ENCODE data around the gene PRR15. TPM values are rescaled to one million over a fixed set of nuclear protein-coding genes. Genes with fewer than 3 reads are reported as not detected.

PRR15 gene
- total RNA-seq, 3 donors from 2014 or later, result 0.64 to 13.2 (median 11.8) TPM

GRCh38 chr7:29604052-29604451 lies 40.4 kb downstream of the PRR15 start:
- Histone ChIP-seq H3K4me1 (no peaks in the 10 kb centered on the region), H3K27ac (no peak overlapping the region), H3K9me3 (no peaks in the 10 kb centered on the region), H3K27me3 (no peaks in the 10 kb centered on the region), H3K4me3 (no peak overlapping the region), H3K36me3 (no peaks in the 10 kb centered on the region)
- no peak for DNase-seq (ENCODE audit: low spot score in 2 of 2)
- TF ChIP-seq POLR2AphosphoS5 (IDR thresholded peaks at IDR 0.05) (no peak), CTCF (IDR thresholded peaks at IDR 0.05) (no peak), POLR2A (IDR thresholded peaks at IDR 0.05) (no peak)
- intact Hi-C loops (cut with DNase I; ENCODE audit: low total_unique reads), result no loop called here

- TF ChIP-seq POLR2A (IDR thresholded peaks at IDR 0.05), result no peak
- TF ChIP-seq CTCF (IDR thresholded peaks at IDR 0.05), result no peak
- no peak for TF ChIP-seq POLR2AphosphoS5 (IDR thresholded peaks at IDR 0.05)
- Histone ChIP-seq H3K4me1 (no peaks in the 10 kb centered on the region), H3K36me3 (no peaks in the 10 kb centered on the region), H3K4me3 (no peak overlapping the region), H3K9me3 (no peaks in the 10 kb centered on the region), H3K27me3 (no peaks in the 10 kb centered on the region), H3K27ac (no peak overlapping the region)
- intact Hi-C loops (cut with DNase I; ENCODE audit: low total_unique reads), result no loop called here
- no peak for DNase-seq (ENCODE audit: low spot score in 2 of 2)
Observed at GRCh38 chr7:29604702-29605101, 41.1 kb downstream of the PRR15 start.

- DNase-seq (ENCODE audit: low spot score in 2 of 2), result no peak
- TF ChIP-seq POLR2A (IDR thresholded peaks at IDR 0.05), result no peak
- TF ChIP-seq CTCF (IDR thresholded peaks at IDR 0.05), result no peak
- no peak for TF ChIP-seq POLR2AphosphoS5 (IDR thresholded peaks at IDR 0.05)
- H3K4me3 ChIP-seq, result no peak overlapping the region
- no peaks in the 10 kb centered on the region for H3K36me3 ChIP-seq
- no peak overlapping the region for H3K27ac ChIP-seq
- no peaks in the 10 kb centered on the region for H3K27me3 ChIP-seq
- intact Hi-C loops (cut with DNase I; ENCODE audit: low total_unique reads), result no loop called here
- H3K9me3 ChIP-seq, result no peaks in the 10 kb centered on the region
- H3K4me1 ChIP-seq, result no peaks in the 10 kb centered on the region
Observed at GRCh38 chr7:29605671-29606070, 42.0 kb downstream of the PRR15 start.

- H3K9me3 ChIP-seq, result no peaks in the 10 kb centered on the region
- H3K27me3 ChIP-seq, result no peaks in the 10 kb centered on the region
- no peak for DNase-seq (ENCODE audit: low spot score in 2 of 2)
- no peaks in the 10 kb centered on the region for H3K36me3 ChIP-seq
- no peak overlapping the region for H3K4me3 ChIP-seq
- TF ChIP-seq POLR2A (IDR thresholded peaks at IDR 0.05) (no peak), CTCF (IDR thresholded peaks at IDR 0.05) (no peak), POLR2AphosphoS5 (IDR thresholded peaks at IDR 0.05) (no peak)
- H3K4me1 ChIP-seq, result no peaks in the 10 kb centered on the region
- intact Hi-C loops (cut with DNase I; ENCODE audit: low total_unique reads), result no loop called here
- no peak overlapping the region for H3K27ac ChIP-seq
Observed at GRCh38 chr7:29606287-29606721, 42.7 kb downstream of the PRR15 start.

GRCh38 chr7:29606830-29607229 lies 43.2 kb downstream of the PRR15 start:
- no peaks in the 10 kb centered on the region for H3K9me3 ChIP-seq
- H3K4me1 ChIP-seq, result no peaks in the 10 kb centered on the region
- H3K4me3 ChIP-seq, result no peak overlapping the region
- DNase-seq (ENCODE audit: low spot score in 2 of 2), result no peak
- H3K36me3 ChIP-seq, result no peaks in the 10 kb centered on the region
- H3K27me3 ChIP-seq, result no peaks in the 10 kb centered on the region
- TF ChIP-seq CTCF (IDR thresholded peaks at IDR 0.05) (no peak), POLR2AphosphoS5 (IDR thresholded peaks at IDR 0.05) (no peak), POLR2A (IDR thresholded peaks at IDR 0.05) (no peak)
- no peak overlapping the region for H3K27ac ChIP-seq
- intact Hi-C loops (cut with DNase I; ENCODE audit: low total_unique reads), result no loop called here

Data from breast epithelium (tissue), 4 donors.